GM23338 (cell line): ENCODE results near the gene WDR1. TPM values are rescaled to one million over a fixed set of nuclear protein-coding genes. Genes with fewer than 3 reads are reported as not detected.
A peak's percentile ranks its signal among the peaks of the same experiment; 100 is the strongest.

Source experiments
- ATAC-seq: fragments of 200-7000 bp; cut with Tn5 transposase; 3 replicates; pipeline ENCODE4 v1.9.1; 2020
- DNase-seq: peaks from one replicate; pipeline ENCODE4 v3.0.0-alpha.2; 2015; ENCODE audit warnings: low spot score
- H2AFZ ChIP-seq: fragments of 200-600 bp; sonication (generic); 2 replicates; pipeline ENCODE4 v1.8.0; 2016; ENCODE audit warnings: antibody characterized with exemption, mild to moderate bottlenecking, moderate library complexity
- H3F3A ChIP-seq: fragments of 200-600 bp; sonication (generic); replicated peaks from 2 replicates; pipeline ENCODE4 v1.8.0; 2017; ENCODE audit warnings: antibody characterized with exemption, mixed run types, low read depth
- H3K27ac ChIP-seq: fragments of 200-600 bp; sonication (generic); 2 replicates; pipeline ENCODE4 v1.6.1; 2016; ENCODE audit warnings: low read depth
- H3K27me3 ChIP-seq: fragments of 200-600 bp; sonication (generic); 2 replicates; pipeline ENCODE4 v1.8.0; 2016; ENCODE audit warnings: mild to moderate bottlenecking, mixed run types, moderate library complexity; ENCODE audit not compliant: insufficient read depth
- H3K36me3 ChIP-seq: fragments of 200-600 bp; sonication (generic); 2 replicates; pipeline ENCODE4 v1.8.0; 2016; ENCODE audit warnings: mild to moderate bottlenecking; ENCODE audit not compliant: insufficient read depth
- H3K4me1 ChIP-seq: fragments of 200-600 bp; sonication (generic); 2 replicates; pipeline ENCODE4 v1.8.0; 2016; ENCODE audit warnings: mild to moderate bottlenecking, moderate library complexity; ENCODE audit not compliant: insufficient read depth
- H3K4me2 ChIP-seq: fragments of 200-600 bp; sonication (generic); 2 replicates; pipeline ENCODE4 v1.7.1; 2017; ENCODE audit warnings: mixed run types
- H3K4me3 ChIP-seq: fragments of 200-600 bp; sonication (generic); 2 replicates; pipeline ENCODE4 v1.6.1; 2016; ENCODE audit warnings: mixed run types
- H3K79me2 ChIP-seq: fragments of 200-600 bp; sonication (generic); replicated peaks from 2 replicates; pipeline ENCODE4 v1.8.0; 2017; ENCODE audit warnings: mild to moderate bottlenecking; ENCODE audit not compliant: insufficient read depth
- H3K9me2 ChIP-seq: fragments of 200-600 bp; sonication (generic); 2 replicates; pipeline ENCODE4 v1.8.0; 2017; ENCODE audit not compliant: insufficient read depth
- H4K20me1 ChIP-seq: fragments of 200-600 bp; sonication (generic); replicated peaks from 2 replicates; pipeline ENCODE4 v1.8.0; 2017; ENCODE audit warnings: mild to moderate bottlenecking; ENCODE audit not compliant: insufficient read depth
- H3K27ac Mint-ChIP-seq: 2 replicates; pipeline ENCODE4 v1.8.0; 2020; ENCODE audit warnings: inconsistent platforms, mild to moderate bottlenecking, moderate library complexity, mixed read lengths
- H3K27me3 Mint-ChIP-seq: 3 replicates; pipeline ENCODE4 v1.8.0; 2022; ENCODE audit warnings: low read depth, mild to moderate bottlenecking, moderate library complexity, mixed read lengths, inconsistent platforms; ENCODE audit not compliant: insufficient read depth, poor library complexity
- H3K36me3 Mint-ChIP-seq: 3 replicates; pipeline ENCODE4 v1.8.0; 2021; ENCODE audit warnings: low read depth, mild to moderate bottlenecking, inconsistent platforms, moderate library complexity, mixed read lengths
- H3K4me1 Mint-ChIP-seq: 3 replicates; pipeline ENCODE4 v1.8.0; 2020; ENCODE audit warnings: mild to moderate bottlenecking, inconsistent platforms, mixed read lengths
- H3K4me3 Mint-ChIP-seq: 3 replicates; pipeline ENCODE4 v1.8.0; 2021; ENCODE audit warnings: moderate library complexity, mild to moderate bottlenecking, inconsistent platforms, mixed read lengths
- H3K9me3 Mint-ChIP-seq: 3 replicates; pipeline ENCODE4 v1.8.0; 2020; ENCODE audit warnings: moderate library complexity, mild to moderate bottlenecking, inconsistent platforms, mixed read lengths
- CREB1 ChIP-seq: fragments of 250-450 bp; sonication (Bioruptor Pico); IDR thresholded peaks from 2 replicates; pipeline ENCODE4 v1.5.0; 2020; ENCODE audit warnings: low read depth, mild to moderate bottlenecking, moderate library complexity
- CTCF ChIP-seq, 2 experiments: fragments of 200-600 bp in 1 of 2; sonication (generic) in 1 of 2; conservative IDR thresholded peaks; 2 replicates each; pipeline versions ENCODE4 v1.5.1 to v1.6.1; 2016 to 2017; ENCODE audit warnings: antibody characterized with exemption in 2 of 2, low read depth in 2 of 2, mild to moderate bottlenecking in 2 of 2, moderate library complexity in 1 of 2
- ETS1 ChIP-seq: IDR thresholded peaks from 2 replicates; pipeline ENCODE4 v1.6.1; 2016; ENCODE audit warnings: antibody characterized with exemption
- EZH2 ChIP-seq: fragments of 200-600 bp; sonication (generic); IDR thresholded peaks from one replicate; pipeline ENCODE4 v1.8.0; 2017; ENCODE audit warnings: antibody characterized with exemption, mild to moderate bottlenecking, low read depth; ENCODE audit not compliant: unreplicated experiment
- EZH2phosphoT487 ChIP-seq: fragments of 200-600 bp; sonication (generic); IDR thresholded peaks from one replicate; pipeline ENCODE4 v1.8.1; 2018; ENCODE audit warnings: antibody characterized with exemption; ENCODE audit not compliant: unreplicated experiment
- JUNB ChIP-seq: IDR thresholded peaks from one replicate; pipeline ENCODE4 v1.6.1; 2016; ENCODE audit warnings: antibody characterized with exemption; ENCODE audit not compliant: unreplicated experiment
- NANOG ChIP-seq: IDR thresholded peaks from 2 replicates; pipeline ENCODE4 v1.6.1; 2016; ENCODE audit warnings: antibody characterized with exemption, borderline replicate concordance
- POLR2AphosphoS5 ChIP-seq: IDR thresholded peaks from 2 replicates; pipeline ENCODE4 v1.6.1; 2016; ENCODE audit warnings: antibody characterized with exemption, low read depth
- REST ChIP-seq: IDR thresholded peaks from one replicate; pipeline ENCODE4 v1.6.1; 2018; ENCODE audit warnings: antibody characterized with exemption; ENCODE audit not compliant: unreplicated experiment
- STAT1 ChIP-seq: IDR thresholded peaks from one replicate; pipeline ENCODE4 v1.6.1; 2016; ENCODE audit warnings: antibody characterized with exemption; ENCODE audit not compliant: unreplicated experiment
- ZNF114 ChIP-seq: fragments of 250-450 bp; sonication (Bioruptor Pico); IDR thresholded peaks from 2 replicates; pipeline ENCODE4 v1.5.0; 2020; ENCODE audit warnings: mild to moderate bottlenecking, moderate library complexity
- ZNF462 ChIP-seq: fragments of 250-450 bp; sonication (Bioruptor Pico); IDR thresholded peaks from 2 replicates; pipeline ENCODE4 v1.5.0; 2020; ENCODE audit warnings: mild to moderate bottlenecking, moderate library complexity
- polyA plus RNA-seq: library from polyadenylated mRNA; unstranded; fragments of >200 nt; fragmentation: Nextera tagmentation; extraction: Ambion mirVana; gene quantifications from 2 replicates; pipeline ENCODE4 v1.2.1, GENCODE V29; 2016
- total RNA-seq: library from RNA; depleted of rRNA; stranded (reverse); fragments of >200 nt; shearing (Covaris generic); gene quantifications from 2 replicates; pipeline ENCODE4 v1.2.3, GENCODE V29; 2014

Gene WDR1
- total and polyA plus RNA-seq, 2 experiments from 2014 or later: 93.2 to 248 TPM

GRCh38 chr4:10098780-10099160, 17.8 kb downstream of the WDR1 start:
- no peak for ATAC-seq
- no peak overlapping the region for H2AFZ ChIP-seq

More at GRCh38 chr4:10098780-10099160, 17.8 kb downstream of the WDR1 start:
- Mint-ChIP-seq H3K9me3 (no peaks in the 10 kb centered on the region), H3K27me3 (peaks cover 18% of the 10 kb centered on the region), H3K36me3 (peaks cover 90% of the 10 kb centered on the region), H3K27ac (peak overlapping the region; percentile 27; the same call in 1 of the 2 replicates), H3K4me3 (no peak overlapping the region), H3K4me1 (peaks cover 42% of the 10 kb centered on the region)
- peaks cover 92% of the 10 kb centered on the region for H3K79me2 ChIP-seq
- peaks cover 32% of the 10 kb centered on the region for H3K36me3 ChIP-seq
- H3K4me1 ChIP-seq: no peaks in the 10 kb centered on the region
- peaks cover 34% of the 10 kb centered on the region for H4K20me1 ChIP-seq
- DNase-seq: no peak
- no peak overlapping the region for H3K27ac ChIP-seq
- no peaks in the 10 kb centered on the region for H3K27me3 ChIP-seq
- H3F3A ChIP-seq: no peaks in the 10 kb centered on the region
- TF ChIP-seq EZH2phosphoT487 (no peak), ZNF462 (no peak), CREB1 (CRISPR knock-in tag) (no peak), POLR2AphosphoS5 (no peak), ETS1 (no peak), REST (no peak), ZNF114 (CRISPR knock-in tag) (no peak), EZH2 (no peak), JUNB (no peak), CTCF (conservative IDR thresholded peaks at IDR 0.05; ENCODE audit: low read depth in 2 of 2) (no peak), NANOG (no peak), STAT1 (no peak)
- no peak overlapping the region for H3K4me3 ChIP-seq
- no peaks in the 10 kb centered on the region for H3K9me2 ChIP-seq
- no peak overlapping the region for H3K4me2 ChIP-seq
